Caco-2 (cell line): Measurements from ENCODE around the gene TMEM170A. TPM values are rescaled to one million over a fixed set of nuclear protein-coding genes. Genes with fewer than 3 reads are reported as not detected.
"Not testable (repeated sequence)": the region's sequence is repeated elsewhere in the genome, so short reads cannot be mapped to it uniquely, and the experiment has no call there.

Experiments used
- BruUV-seq: library from RNA; stranded (reverse); fragments of 400-500 nt; replicated peaks from 2 replicates; lab custom pipeline; 2021; lab: Mats Ljungman, UMichigan
- CTCF ChIA-PET: fragments of 300-600 bp; sonication (Branson Sonifier 250); formaldehyde crosslinking; loops from one replicate; lab custom pipeline; 2022; ENCODE audit warnings: antibody characterized with exemption; lab: Charles Lee
- POLR2A ChIA-PET: fragments of 300-600 bp; sonication (Branson Sonifier 250); formaldehyde crosslinking; loops from one replicate; lab custom pipeline; 2022; ENCODE audit warnings: antibody characterized with exemption; lab: Charles Lee
- DNase-seq, 2 experiments: peaks; one replicate each; pipeline versions ENCODE4 v3.0.0 to v3.0.0-alpha.2; 2020 to 2022
- H3K27me3 ChIP-seq: replicated peaks from 2 replicates; pipeline ENCODE4 v1.6.0; 2011; ENCODE audit warnings: low read length; ENCODE audit not compliant: control insufficient read depth, insufficient read depth
- H3K36me3 ChIP-seq: 2 replicates; pipeline ENCODE4 v1.5.1; 2011; ENCODE audit warnings: low read length; ENCODE audit not compliant: control insufficient read depth, insufficient read depth
- H3K4me1 ChIP-seq: fragments of 250-450 bp; sonication (Bioruptor Pico); 2 replicates; pipeline ENCODE4 v1.5.1; 2020; ENCODE audit warnings: mild to moderate bottlenecking
- H3K4me3 ChIP-seq: 2 replicates; pipeline ENCODE4 v1.5.1; 2011; ENCODE audit warnings: low read depth, mild to moderate bottlenecking, control low read depth, low read length
- H3K9me3 ChIP-seq: fragments of 250-450 bp; sonication (Bioruptor Pico); 2 replicates; pipeline ENCODE4 v1.5.1; 2020; ENCODE audit warnings: mild to moderate bottlenecking, moderate library complexity
- H3K27ac Mint-ChIP-seq: one replicate; pipeline ENCODE4 v1.8.0; 2022; ENCODE audit warnings: mixed read lengths; ENCODE audit not compliant: unreplicated experiment
- H3K27me3 Mint-ChIP-seq: one replicate; pipeline ENCODE4 v1.8.0; 2022; ENCODE audit warnings: mixed read lengths; ENCODE audit not compliant: insufficient read depth, unreplicated experiment
- H3K36me3 Mint-ChIP-seq: one replicate; pipeline ENCODE4 v1.8.0; 2022; ENCODE audit warnings: mild to moderate bottlenecking, mixed read lengths; ENCODE audit not compliant: insufficient read depth, unreplicated experiment
- H3K4me1 Mint-ChIP-seq: one replicate; pipeline ENCODE4 v1.8.0; 2022; ENCODE audit warnings: low read depth, mixed read lengths; ENCODE audit not compliant: unreplicated experiment
- H3K4me3 Mint-ChIP-seq: one replicate; pipeline ENCODE4 v1.8.0; 2022; ENCODE audit warnings: mild to moderate bottlenecking, moderate library complexity, mixed read lengths; ENCODE audit not compliant: unreplicated experiment
- H3K9me3 Mint-ChIP-seq: one replicate; pipeline ENCODE4 v1.8.0; 2022; ENCODE audit warnings: mixed read lengths; ENCODE audit not compliant: unreplicated experiment
- CTCF ChIP-seq, 2 experiments: fragments of 200-600 bp in 1 of 2; IDR thresholded peaks; 1 replicate in 1 of 2; 2 replicates in 1 of 2; pipeline versions ENCODE4 v1.5.1 to v1.8.0; 2011 to 2022; ENCODE audit warnings: antibody characterized with exemption in 1 of 2, control low read depth in 1 of 2, inconsistent platforms in 1 of 2, low read depth in 1 of 2, low read length in 1 of 2, mild to moderate bottlenecking in 1 of 2, moderate library complexity in 1 of 2; ENCODE audit not compliant: insufficient read depth in 1 of 2, severe bottlenecking in 1 of 2, unreplicated experiment in 1 of 2
- intact Hi-C: fragments of 100-400 bp; cut with micrococcal nuclease; formaldehyde crosslinking; loops from one replicate; pipeline ENCODE4 v1.10.0; 2022; ENCODE audit not compliant: unreplicated experiment
- total RNA-seq: library from RNA; stranded (reverse); gene quantifications from 2 replicates; pipeline ENCODE4 v1.2.3, GENCODE V29; 2022

TMEM170A gene
- total RNA-seq, 1 experiment from 2014 or later: 63.6 TPM

GRCh38 chr16:75457485-75458021, 6.9 kb downstream of the TMEM170A start:
- no peaks in the 10 kb centered on the region for H3K4me1 ChIP-seq
- peaks cover 17% of the 10 kb centered on the region for H3K4me1 Mint-ChIP-seq
- H3K9me3 Mint-ChIP-seq: no peaks in the 10 kb centered on the region
- no peaks in the 10 kb centered on the region for H3K9me3 ChIP-seq
- no peaks in the 10 kb centered on the region for H3K27me3 Mint-ChIP-seq
- peaks cover 2% of the 10 kb centered on the region for H3K36me3 ChIP-seq
- no peak overlapping the region for H3K4me3 ChIP-seq
- ChIA-PET POLR2A (no interaction called here), CTCF (interaction anchor here (0.9 kb wide), 1 partner anchor 13 kb away, joined by 3 read pairs; no protein-coding TSS in a partner anchor)
- H3K27me3 ChIP-seq: no peaks in the 10 kb centered on the region
- no TSS peak for BruUV-seq
- no peak overlapping the region for H3K4me3 Mint-ChIP-seq
- H3K27ac Mint-ChIP-seq: no peak overlapping the region
- peaks cover 19% of the 10 kb centered on the region for H3K36me3 Mint-ChIP-seq
- DNase-seq: no peak
- intact Hi-C loops: no loop called here
- no peak for TF ChIP-seq CTCF (IDR thresholded peaks at IDR 0.05; ENCODE audit: insufficient read depth in 1 of 2, low read depth in 1 of 2, low read length in 1 of 2, severe bottlenecking in 1 of 2, unreplicated experiment in 1 of 2)

- POLR2A ChIA-PET: no interaction called here
- H3K27me3 ChIP-seq: no peaks in the 10 kb centered on the region
- CTCF ChIA-PET: interaction anchor here (0.8 kb wide), 1 partner anchor 8 kb away, joined by 5 read pairs; no protein-coding TSS in a partner anchor
- TF ChIP-seq CTCF (IDR thresholded peaks at IDR 0.05; ENCODE audit: insufficient read depth in 1 of 2, low read depth in 1 of 2, low read length in 1 of 2, severe bottlenecking in 1 of 2, unreplicated experiment in 1 of 2): no peak
- H3K36me3 Mint-ChIP-seq: peaks cover 23% of the 10 kb centered on the region
- H3K4me1 Mint-ChIP-seq: peaks cover 18% of the 10 kb centered on the region
- no peaks in the 10 kb centered on the region for H3K4me1 ChIP-seq
- H3K4me3 Mint-ChIP-seq: no peak overlapping the region
- H3K4me3 ChIP-seq: no peak overlapping the region
- H3K27ac Mint-ChIP-seq: no peak overlapping the region
- intact Hi-C loops: no loop called here
- BruUV-seq: no TSS peak
- DNase-seq: no peak
- H3K9me3 ChIP-seq: no peaks in the 10 kb centered on the region
- peaks cover 2% of the 10 kb centered on the region for H3K36me3 ChIP-seq
- no peaks in the 10 kb centered on the region for H3K27me3 Mint-ChIP-seq
- no peaks in the 10 kb centered on the region for H3K9me3 Mint-ChIP-seq
These were observed 7.5 kb downstream of the TMEM170A start for GRCh38 chr16:75456971-75457370.

- Mint-ChIP-seq H3K36me3 (peaks cover 26% of the 10 kb centered on the region), H3K4me1 (peaks cover 18% of the 10 kb centered on the region)
- H3K27me3 ChIP-seq, H3K27me3 Mint-ChIP-seq, H3K27ac Mint-ChIP-seq, BruUV-seq, DNase-seq, H3K4me1 ChIP-seq, POLR2A ChIA-PET, H3K36me3 ChIP-seq, H3K4me3 ChIP-seq, H3K9me3 Mint-ChIP-seq, H3K4me3 Mint-ChIP-seq, H3K9me3 ChIP-seq, intact Hi-C loops: not testable (repeated sequence)
- CTCF ChIA-PET: interaction anchor here (0.8 kb wide), 1 partner anchor 9 kb away, joined by 5 read pairs; no protein-coding TSS in a partner anchor
These were observed 8.0 kb downstream of the TMEM170A start for GRCh38 chr16:75456486-75456885.
